GM19351 (cell line): ENCODE measurements around the gene AOX1.

Experiments
- ATAC-seq: cut with Tn5 transposase; IDR thresholded peaks from one replicate; pipeline ENCODE4 v1.9.1; 2021; ENCODE audit warnings: mild to moderate bottlenecking, moderate library complexity; ENCODE audit not compliant: unreplicated experiment

Gene AOX1

DNA sequence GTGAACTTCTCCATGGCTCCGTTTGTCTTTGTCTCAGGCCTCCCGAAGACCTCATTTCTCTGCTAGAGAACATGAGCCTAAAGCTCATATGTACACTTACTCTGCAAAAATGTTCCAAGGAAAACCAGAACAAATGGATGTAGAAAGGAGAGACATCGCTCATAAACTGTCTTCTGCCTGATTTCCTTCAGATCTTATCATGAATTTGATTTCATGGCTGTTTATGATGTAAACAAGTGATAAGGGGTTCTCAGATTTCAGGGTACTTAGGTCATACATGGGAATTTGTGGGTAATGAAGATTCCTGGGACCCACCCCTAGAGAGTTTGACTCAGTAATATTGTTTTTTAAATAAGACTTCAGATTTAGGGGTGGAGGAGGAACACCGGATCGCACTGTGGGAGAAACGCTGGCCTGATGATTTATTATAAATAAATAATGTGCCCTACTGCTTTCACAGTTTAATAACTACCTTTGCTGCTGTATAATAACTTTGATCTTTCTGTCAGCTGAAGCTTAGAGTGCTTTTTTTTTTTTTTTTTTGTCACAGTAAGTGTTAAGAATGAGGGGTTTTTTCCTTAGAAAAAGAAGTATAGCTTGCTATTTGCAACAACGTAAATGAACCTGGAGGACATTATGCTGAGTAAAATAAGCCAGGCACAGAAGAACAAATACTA is 14.9 kb downstream of the AOX1 start:
- ATAC-seq, result no peak

DNA sequence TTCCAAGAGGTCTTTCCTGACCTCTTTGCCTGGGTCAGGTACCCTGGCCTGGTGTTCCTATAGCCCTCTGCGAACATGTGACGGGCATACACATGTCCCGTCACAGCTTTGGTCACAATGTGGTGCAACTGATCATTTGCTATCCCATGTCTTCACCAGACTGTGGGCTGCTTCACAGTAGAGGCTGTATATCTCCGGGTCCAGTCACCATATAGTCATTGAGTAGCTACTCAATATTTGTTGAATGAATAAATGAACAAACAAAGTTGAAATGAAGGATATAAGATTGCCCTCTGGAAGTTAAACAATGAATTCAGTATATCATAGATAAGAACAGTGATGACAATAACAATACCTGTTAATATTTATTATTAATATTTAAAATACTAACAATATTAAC is 16.8 kb downstream of the AOX1 start:
- ATAC-seq, result no peak

DNA sequence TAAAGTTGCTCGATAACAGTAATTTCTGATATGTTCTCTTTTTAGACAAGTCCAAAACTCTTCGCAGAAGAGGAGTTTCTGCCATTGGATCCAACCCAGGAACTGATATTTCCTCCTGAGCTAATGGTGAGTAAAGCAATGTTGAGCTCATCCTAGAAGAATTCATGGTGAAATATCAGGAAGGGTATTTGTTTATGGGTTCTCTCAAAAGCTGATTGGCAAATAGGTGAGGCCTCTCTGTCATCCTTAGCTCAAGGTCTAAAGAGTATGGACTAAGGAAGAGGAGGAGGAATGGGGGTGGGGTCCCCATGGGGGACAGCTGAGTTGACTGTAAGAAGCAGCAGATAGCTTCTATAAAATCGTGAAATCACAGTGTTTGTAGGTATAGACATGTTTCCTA is 18.2 kb downstream of the AOX1 start:
- no peak for ATAC-seq

DNA sequence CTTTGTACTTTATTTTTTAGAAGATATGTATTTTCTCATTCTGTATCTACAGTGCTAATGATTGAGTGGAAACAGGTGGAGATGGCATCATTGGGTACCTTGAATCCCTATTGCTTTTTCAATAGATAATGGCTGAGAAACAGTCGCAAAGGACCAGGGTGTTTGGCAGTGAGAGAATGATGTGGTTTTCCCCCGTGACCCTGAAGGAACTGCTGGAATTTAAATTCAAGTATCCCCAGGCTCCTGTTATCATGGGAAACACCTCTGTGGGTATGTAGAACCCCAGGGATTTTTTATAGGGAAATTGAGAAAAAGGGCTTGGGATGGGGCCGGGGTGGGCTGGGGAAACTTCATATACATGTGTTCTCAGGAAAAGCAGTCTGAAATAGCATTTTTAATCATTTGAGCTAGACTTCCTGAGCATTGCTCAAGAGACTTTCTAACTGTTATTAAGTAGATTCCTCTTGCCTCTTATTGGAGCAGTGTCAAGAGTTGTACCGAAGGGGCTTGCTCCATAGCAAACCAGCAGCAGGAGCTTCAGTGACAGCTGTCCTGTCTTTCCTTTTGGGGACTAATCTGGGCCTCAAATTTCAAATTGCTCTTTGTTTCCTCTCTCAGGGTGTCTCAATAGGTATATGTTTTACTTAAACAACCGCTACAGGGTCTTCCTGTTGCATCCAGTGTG is 18.9 kb downstream of the AOX1 start:
- ATAC-seq, result no peak

DNA sequence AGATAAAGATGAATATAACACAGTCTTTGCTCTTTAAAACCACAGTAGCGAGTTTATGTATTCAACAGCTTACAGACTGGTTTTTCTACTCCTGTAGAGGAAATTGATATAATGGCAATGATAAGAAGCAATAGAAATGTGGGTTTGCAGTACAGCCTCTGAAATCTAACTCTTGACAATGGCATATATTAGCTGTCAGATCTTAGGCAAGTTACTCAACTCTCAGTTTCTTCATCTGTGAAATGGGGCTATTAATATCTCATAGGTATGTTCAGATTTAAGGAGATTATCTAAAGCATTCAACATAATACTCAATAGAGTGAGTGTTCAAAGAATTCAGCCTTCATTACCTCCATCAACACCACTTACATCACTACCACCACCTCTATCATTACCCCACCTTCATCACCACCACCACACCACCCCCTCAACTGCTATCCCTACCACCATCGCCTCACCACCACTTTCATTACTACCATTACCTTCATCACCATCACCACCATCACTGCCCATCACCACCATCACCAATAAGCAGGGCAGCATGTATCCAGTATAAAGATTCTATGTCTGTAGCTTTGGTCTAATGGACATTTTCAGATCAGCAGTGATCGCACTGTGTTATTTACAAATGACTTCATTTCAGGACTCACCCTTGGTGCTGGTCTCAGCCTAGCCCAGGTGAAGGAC is 22.7 kb downstream of the AOX1 start:
- no peak for ATAC-seq

DNA sequence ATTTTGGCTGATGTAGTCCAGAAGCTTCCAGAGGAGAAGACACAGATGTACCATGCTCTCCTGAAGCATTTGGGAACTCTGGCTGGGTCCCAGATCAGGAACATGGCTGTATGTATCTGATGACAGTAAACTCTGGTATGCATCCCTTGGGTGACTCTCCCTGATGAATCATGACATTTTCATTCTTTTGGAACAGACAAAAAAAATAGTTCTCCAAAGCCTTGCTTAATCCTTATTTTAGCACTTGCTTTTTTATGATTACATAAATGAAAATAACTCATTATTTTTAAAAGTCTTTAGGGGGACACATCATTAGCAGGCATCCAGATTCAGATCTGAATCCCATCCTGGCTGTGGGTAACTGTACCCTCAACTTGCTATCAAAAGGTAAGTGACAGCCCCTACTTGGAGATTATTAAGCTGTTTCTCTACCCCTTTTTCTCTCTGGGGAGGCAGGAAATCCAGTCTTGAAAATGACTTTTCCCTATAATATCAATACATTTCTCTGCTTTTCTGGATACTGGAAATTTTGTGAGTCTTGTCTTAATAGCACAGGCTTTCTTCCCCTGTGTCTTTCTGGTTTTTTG is 23.3 kb downstream of the AOX1 start:
- ATAC-seq, result no peak

DNA sequence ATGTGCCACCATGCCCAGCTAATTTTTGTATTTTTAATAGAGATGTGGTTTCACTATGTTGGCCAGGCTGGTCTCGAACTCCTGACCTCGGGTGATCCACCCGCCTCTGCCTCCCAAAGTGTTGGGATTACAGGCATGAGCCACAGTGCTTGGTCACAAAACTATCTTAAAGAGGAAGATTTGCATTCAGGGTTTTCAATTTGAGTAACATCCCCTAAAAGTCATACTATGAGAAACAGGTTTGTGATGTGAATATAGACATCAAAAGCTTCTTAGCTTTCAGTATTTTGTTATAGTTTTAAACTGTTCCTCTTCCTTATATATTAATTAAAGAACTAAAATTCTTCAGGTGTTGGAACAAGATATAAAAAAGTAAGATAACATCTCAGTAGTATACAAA is 24.4 kb downstream of the AOX1 start:
- peak; percentile 61 for ATAC-seq

DNA sequence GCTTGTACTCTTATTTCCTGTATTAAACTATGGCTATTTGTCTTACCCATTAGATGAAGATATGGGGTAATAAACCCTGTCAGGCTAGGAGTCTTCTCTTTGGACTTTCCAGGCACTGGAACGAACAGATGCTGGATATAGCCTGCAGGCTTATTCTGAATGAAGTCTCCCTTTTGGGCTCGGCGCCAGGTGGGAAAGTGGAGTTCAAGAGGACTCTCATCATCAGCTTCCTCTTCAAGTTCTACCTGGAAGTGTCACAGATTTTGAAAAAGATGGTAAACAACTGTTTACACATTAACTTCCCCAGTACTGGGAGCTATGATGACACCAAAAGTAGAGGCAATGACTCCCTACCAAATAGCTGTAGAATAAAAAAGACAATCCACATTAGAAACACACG is 27.9 kb downstream of the AOX1 start:
- ATAC-seq, result no peak

DNA sequence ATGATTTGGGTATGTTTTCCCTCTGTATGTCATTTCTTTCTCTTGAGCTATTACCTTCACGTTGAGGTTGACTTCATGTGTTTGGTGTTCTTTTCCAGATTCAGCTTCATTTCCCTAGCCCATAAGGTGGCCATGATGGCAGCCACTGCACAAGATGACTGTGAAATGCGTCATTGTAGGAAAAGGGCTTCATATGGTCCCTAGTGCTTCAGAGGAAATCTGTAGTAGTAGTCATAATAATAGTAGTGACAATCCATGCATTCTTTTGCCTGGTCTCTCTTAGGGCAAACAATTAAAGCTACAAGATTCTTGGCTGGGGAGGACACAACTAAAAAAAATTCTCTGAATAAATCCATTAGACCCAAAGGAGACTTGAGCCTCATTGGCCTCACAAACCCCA is 28.4 kb downstream of the AOX1 start:
- no peak for ATAC-seq

DNA sequence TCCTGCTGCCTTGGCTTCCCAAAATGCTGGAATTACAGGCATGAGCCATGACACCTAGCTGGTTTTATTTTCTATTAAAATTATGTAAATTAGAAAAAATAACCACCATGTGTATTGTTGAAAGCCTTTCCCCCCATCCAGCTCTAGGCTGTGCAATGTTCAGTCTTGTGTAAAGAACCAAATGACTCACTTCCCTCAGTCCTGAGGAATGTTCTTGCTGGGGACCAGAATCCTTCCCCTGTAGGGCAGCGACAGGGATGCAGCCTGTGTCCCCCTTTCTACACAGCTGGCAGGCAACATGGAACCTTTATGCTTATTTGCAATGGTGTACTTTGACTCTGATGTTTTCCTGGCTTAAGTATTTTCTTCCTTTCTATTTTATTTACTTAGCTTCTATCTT is 29.4 kb downstream of the AOX1 start:
- ATAC-seq, result peak; percentile 57

DNA sequence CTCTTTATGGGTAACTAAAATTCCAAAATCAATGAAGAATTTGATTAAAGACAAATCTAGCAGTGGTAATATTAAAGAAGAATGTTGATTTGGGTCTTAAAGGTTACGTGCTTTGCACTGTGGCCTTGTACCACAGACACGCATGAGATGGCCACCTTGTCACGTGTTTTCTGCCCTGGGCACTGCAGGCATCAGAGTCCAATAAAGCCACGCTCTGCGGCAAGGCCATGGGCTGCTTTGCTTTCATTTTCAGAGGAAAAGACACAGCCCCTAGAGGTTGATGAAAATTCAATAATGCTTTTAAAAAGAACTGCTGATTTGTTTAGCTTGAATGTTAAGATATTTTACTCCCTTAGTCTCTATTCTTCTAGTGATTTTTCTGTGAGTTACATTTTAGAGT is 30.4 kb downstream of the AOX1 start:
- ATAC-seq, result no peak

DNA sequence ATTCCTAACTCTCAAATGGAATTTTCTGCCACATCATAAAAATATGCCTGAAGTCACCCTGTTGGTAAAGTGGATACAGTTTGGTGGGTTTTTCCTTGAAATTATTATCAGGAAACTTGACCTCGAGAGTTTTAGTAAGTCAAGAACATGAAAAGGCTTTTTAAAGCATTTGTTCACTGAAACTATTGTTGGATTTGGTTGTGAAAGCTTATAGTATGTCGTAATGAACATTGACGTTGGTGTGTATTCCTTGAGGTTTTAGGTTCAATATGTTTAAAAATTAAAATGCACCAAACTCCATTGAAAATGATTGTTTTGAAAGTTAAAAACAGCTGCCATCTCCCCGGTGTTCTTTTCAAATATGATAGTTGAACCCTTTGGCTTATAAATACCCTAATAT is 30.8 kb downstream of the AOX1 start:
- ATAC-seq, result no peak

DNA sequence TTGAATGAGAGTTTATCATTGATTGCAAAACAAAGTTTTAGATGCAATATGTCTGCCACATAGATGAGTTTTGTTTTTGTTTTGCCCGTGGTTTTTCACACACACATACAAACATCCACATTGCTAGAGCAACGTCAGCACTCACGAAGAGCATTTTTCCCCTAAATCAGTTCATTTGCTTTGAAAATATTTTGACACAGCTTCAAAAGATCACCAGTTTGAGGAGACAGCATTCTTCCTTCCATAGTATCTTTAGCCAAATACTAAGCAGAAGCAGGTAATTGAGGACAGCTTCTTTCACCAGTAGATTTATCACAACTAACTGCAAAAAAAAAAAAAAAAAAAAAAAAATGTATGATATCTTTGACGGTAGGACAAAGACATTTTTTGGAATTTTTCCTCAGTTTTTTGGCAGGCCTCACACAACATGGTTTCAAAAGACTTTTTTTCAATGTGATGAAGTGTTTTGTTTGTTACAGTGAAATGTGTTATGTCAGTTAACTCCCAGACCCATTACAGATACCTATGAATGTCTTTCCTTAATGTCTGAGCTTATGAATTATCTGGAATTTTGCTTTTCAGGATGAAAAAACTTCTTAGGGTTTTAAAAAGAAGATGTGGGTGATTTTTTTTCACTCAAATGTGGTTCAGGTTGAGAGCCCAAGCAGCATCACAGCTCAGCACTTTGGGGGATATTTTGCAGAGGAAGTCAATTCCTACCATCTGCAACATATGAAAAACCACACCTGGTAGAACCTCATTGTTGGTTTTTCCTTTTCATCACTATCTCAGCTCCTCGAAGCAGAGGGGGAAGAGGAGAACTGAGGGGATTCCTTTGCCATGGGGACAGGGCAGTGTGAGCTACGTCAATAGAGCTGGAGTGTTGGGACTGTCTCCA is 31.6 kb downstream of the AOX1 start:
- ATAC-seq, result no peak

DNA sequence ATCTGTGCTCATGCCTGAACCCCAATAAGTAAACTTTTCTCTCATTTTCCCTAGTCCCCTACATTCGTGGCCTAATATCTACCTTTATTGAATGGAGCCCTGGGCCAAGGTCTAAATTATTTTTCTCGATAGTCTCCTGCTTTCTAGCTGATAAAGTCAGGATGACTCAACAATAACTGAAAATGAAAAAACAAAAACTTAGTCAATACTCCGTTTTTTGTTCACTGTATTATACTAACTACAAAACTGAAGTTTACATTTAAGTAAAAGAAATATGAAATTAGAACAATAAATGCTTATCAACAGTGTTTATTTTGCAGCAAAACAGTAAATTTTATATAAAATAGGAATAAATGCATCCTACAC is 32.2 kb downstream of the AOX1 start:
- ATAC-seq, result no peak

DNA sequence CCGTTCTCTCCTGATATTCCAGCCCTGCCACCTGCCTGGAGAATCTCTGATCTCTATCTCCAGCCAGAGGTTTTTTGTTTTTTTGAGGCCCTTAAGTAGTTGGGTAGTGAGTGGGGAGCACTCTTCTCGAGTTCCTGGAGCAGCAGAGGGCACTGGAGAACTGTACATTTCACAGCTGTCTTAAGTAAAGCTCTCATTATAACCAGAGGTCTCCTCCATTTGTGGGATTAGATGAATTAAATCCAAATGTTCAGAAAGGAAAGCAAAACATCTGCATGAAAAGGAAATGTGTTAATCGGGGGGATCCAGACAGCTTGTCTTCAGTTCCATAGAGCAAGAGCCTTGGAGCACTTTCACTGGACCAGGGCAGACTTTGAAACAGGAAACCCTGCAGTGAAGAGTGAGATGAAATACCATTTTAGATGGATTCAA is 32.8 kb downstream of the AOX1 start:
- no peak for ATAC-seq

DNA sequence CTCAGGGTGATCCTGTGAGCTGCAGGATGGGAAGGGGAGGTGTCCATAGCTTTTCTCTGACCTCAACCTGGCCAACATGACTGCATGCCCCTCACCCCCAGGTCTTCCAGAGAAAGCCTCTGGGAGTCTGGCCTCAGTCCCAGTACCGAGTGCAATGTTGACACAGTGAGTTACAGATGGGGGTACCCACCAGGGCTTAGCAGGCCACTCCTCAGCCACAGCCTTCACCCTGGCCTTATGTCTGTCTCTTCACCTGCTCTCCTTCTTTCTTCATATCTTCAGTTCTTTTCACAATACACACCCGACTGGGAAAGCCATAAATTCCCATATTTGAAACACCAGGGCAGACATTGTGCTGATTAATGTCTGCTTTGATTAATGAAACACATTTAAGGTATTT is 33.5 kb downstream of the AOX1 start:
- no peak for ATAC-seq

DNA sequence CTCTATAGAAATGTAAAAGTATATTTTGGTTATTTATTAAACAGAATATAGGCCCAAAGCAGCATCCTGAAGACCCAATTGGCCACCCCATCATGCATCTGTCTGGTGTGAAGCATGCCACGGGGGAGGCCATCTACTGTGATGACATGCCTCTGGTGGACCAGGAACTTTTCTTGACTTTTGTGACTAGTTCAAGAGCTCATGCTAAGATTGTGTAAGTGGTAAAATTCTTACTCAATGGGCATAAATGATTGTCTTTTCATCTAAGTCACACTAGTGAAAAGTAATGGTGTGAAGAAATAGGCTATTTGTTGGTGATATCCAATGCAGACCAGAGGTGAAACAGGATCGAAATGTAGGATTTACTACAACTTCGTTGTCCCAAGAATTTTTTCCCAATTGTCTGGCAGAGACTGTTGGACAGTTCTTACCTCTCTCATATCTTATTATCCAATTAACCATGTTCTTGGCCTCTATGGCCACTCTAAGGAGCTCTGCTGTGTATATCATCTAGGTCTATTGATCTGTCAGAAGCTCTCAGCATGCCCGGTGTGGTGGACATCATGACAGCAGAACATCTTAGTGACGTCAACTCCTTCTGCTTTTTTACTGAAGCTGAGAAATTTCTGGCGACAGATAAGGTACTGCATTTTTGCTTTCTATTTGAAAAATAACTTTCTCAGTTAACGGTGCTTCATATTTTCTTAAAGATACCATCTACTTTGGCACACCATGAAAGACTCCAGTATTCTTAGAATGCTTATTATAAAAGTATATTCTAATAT is 35.0 kb downstream of the AOX1 start:
- no peak for ATAC-seq

DNA sequence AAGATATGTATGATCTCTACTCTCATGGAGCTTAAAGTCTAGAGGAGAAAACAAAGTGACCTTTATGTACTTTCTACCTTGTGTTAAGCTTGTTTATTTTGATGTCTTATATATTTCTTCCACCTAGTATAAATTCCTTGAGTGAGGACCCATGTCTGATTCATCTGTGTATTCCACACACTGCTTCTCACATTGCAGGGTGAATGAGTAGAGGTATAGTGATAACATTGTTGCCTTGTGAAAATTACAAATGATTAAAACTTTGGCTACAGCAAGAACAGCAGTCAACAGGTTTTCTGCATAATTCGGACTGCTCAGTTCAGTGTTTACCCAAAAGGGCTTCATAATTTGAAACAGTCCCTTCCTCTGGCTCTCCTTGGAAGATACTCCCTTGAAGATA is 36.3 kb downstream of the AOX1 start:
- ATAC-seq, result no peak

DNA sequence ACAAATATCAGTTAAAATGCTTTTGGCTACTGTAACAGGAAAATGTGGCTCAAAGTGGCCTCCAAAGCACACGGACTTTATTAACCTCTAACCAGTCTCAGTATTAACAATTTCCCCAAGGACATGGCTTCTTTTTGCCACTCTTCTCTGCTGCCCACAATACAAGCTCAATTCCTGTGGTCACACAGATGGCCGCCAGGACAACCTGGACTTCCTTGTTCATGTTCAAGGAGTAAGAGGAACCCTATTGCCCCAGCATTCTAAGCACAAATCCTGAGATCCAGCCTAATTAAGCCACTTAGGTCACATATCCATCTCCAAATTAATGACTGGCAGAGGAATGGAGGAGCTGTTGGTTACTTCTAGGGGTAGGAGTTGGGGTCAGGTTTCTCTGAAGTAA is 38.2 kb downstream of the AOX1 start:
- no peak for ATAC-seq

DNA sequence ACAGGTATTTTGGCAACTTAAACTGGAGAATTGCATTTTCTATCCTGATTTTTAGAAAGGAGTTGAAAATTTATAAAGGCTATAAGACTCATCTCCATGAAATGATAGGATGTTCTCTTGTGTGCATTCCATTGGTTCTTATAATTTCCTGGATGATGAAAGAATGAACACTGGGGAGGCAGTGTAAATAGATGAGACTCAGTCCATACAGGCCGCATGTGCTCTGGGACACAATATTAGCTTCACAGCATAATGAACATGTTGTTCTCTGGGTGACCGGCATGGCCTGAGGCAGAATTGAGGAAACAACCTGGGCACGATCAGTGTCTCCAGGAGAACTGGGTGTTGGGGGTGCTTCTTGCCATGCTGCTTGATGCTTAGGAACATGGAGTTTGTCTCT is 38.8 kb downstream of the AOX1 start:
- no peak for ATAC-seq
